Panc1 (cell line): Measurements from ENCODE around the gene C3orf22. TPM values are rescaled to one million over a fixed set of nuclear protein-coding genes. Genes with fewer than 3 reads are reported as not detected.

Experiments
- ATAC-seq: fragments of 200-7000 bp; cut with Tn5 transposase; 2 replicates; pipeline ENCODE4 v1.9.1; 2020; ENCODE audit warnings: mild to moderate bottlenecking, moderate library complexity
- BruUV-seq: library from RNA; stranded (reverse); fragments of 400-500 nt; replicated peaks from 2 replicates; lab custom pipeline; 2021; lab: Mats Ljungman, UMichigan
- CTCF ChIA-PET: fragments of 300-600 bp; sonication (Branson Sonifier 250); formaldehyde crosslinking; loops from one replicate; lab custom pipeline; 2022; ENCODE audit warnings: antibody characterized with exemption; lab: Charles Lee
- POLR2A ChIA-PET: fragments of 300-600 bp; sonication (Branson Sonifier 250); formaldehyde crosslinking; loops from one replicate; lab custom pipeline; 2022; ENCODE audit warnings: antibody characterized with exemption; lab: Charles Lee
- DNase-seq: peaks from one replicate; pipeline ENCODE4 v3.0.0-alpha.2; 2010; ENCODE audit warnings: low read depth, low spot score
- H3K27ac ChIP-seq: 2 replicates; pipeline ENCODE4 v1.5.1; 2011; ENCODE audit warnings: mild to moderate bottlenecking, low read length, inconsistent platforms
- H3K27me3 ChIP-seq: fragments of 200-500 bp; sonication (Bioruptor generic); 2 replicates; pipeline ENCODE4 v1.6.0; 2014; ENCODE audit warnings: low read length, inconsistent platforms; ENCODE audit not compliant: control insufficient read depth, insufficient read depth
- H3K36me3 ChIP-seq: fragments of 200-500 bp; sonication (Bioruptor generic); 2 replicates; pipeline ENCODE4 v1.5.1; 2014; ENCODE audit warnings: inconsistent platforms, mild to moderate bottlenecking, low read length, moderate library complexity; ENCODE audit not compliant: control insufficient read depth, insufficient read depth
- H3K4me1 ChIP-seq: 2 replicates; pipeline ENCODE4 v1.5.1; 2011; ENCODE audit warnings: inconsistent platforms, mild to moderate bottlenecking, low read length, moderate library complexity; ENCODE audit not compliant: control insufficient read depth, insufficient read depth
- H3K4me3 ChIP-seq, 2 experiments: 2 replicates each; pipeline ENCODE4 v1.5.1; 2011 to 2012; ENCODE audit warnings: low read depth in 2 of 2, low read length in 2 of 2, mild to moderate bottlenecking in 2 of 2, inconsistent platforms in 1 of 2, moderate library complexity in 1 of 2
- H3K9me3 ChIP-seq: fragments of 200-500 bp; sonication (Bioruptor generic); 2 replicates; pipeline ENCODE4 v1.5.1; 2014; ENCODE audit warnings: low read depth, mild to moderate bottlenecking, inconsistent platforms, low read length, moderate library complexity; ENCODE audit not compliant: control insufficient read depth, insufficient read depth
- CTCF ChIP-seq: fragments of 450-650 bp; IDR thresholded peaks from 2 replicates; pipeline ENCODE4 v1.5.1; 2017; ENCODE audit warnings: mild to moderate bottlenecking
- POLR2AphosphoS5 ChIP-seq: IDR thresholded peaks from 2 replicates; pipeline ENCODE4 v1.6.1; 2012; ENCODE audit warnings: mild to moderate bottlenecking, low read depth, low read length, moderate library complexity
- REST ChIP-seq, 2 experiments: IDR thresholded peaks; 2 replicates each; pipeline ENCODE4 v1.6.1; 2011 to 2012; ENCODE audit warnings: low read depth in 2 of 2, control low read depth in 1 of 2, low read length in 1 of 2, mild to moderate bottlenecking in 1 of 2, moderate library complexity in 1 of 2; ENCODE audit not compliant: insufficient read depth in 1 of 2
- SIN3A ChIP-seq: IDR thresholded peaks from 2 replicates; pipeline ENCODE4 v1.6.1; 2012; ENCODE audit warnings: low read depth, mild to moderate bottlenecking, low read length, moderate library complexity, borderline replicate concordance; ENCODE audit not compliant: insufficient read depth
- TCF7L2 ChIP-seq: IDR thresholded peaks from 2 replicates; pipeline ENCODE4 v1.6.1; 2011; ENCODE audit warnings: mild to moderate bottlenecking, low read depth, low read length, inconsistent platforms
- in situ Hi-C: cut with HindIII; loops from 2 replicates; pipeline ENCODE4 v1.10.0; 2016; ENCODE audit warnings: low sequenced_read_pairs, low pct_unique_long_range_greater_than_20kb
- intact Hi-C: fragments of 100-400 bp; cut with micrococcal nuclease; formaldehyde crosslinking; loops from one replicate; pipeline ENCODE4 v1.10.0; 2022; ENCODE audit not compliant: unreplicated experiment
- total RNA-seq: library from RNA; stranded (reverse); gene quantifications from one replicate; pipeline ENCODE4 v1.2.1, GENCODE V29; 2021; ENCODE audit not compliant: unreplicated experiment

C3orf22 gene
- total RNA-seq, 1 experiment from 2014 or later: not detected

DNA sequence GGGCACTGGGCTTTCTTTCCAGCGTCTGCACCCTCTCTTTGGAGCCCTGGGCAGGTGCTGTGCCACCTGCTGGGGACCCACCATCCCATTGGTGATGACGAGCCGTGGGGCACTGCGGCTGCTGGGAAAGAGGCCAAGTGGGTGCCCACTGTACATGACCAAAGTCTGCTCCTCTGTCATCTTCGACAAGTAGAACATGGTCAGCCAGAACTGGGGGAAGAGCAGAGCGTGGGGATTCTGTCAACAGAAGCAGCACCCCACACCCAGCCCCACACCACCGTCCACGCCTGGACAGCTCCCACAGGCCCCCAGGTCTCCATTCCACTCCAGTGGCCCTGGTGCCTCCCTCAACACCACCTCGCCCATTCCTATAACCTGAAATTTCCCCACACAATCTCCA, 50.8 kb downstream of the C3orf22 start:
- Histone ChIP-seq H3K27ac (no peak overlapping the region), H3K9me3 (no peaks in the 10 kb centered on the region), H3K4me3 (no peak overlapping the region), H3K27me3 (peaks cover 10% of the 10 kb centered on the region), H3K36me3 (no peaks in the 10 kb centered on the region), H3K4me1 (no peaks in the 10 kb centered on the region)
- TF ChIP-seq POLR2AphosphoS5 (no peak), TCF7L2 (no peak), CTCF (no peak), SIN3A (no peak), REST (IDR thresholded peaks at IDR 0.05; ENCODE audit: insufficient read depth in 1 of 2, low read depth in 2 of 2, low read length in 1 of 2) (no peak)
- POLR2A ChIA-PET: no interaction called here
- CTCF ChIA-PET: no interaction called here
- no TSS peak for BruUV-seq
- DNase-seq (no peak), ATAC-seq (no peak)
- intact Hi-C loops: no loop called here
- in situ Hi-C loops: no loop called here

GRCh38 chr3:126503701-126504100, 55.0 kb downstream of the C3orf22 start:
- no peaks in the 10 kb centered on the region for H3K4me1 ChIP-seq
- peaks cover 10% of the 10 kb centered on the region for H3K27me3 ChIP-seq

GRCh38 chr3:126502656-126503055, 56.1 kb downstream of the C3orf22 start:
- intact Hi-C loops (no loop called here), in situ Hi-C loops (no loop called here)
- DNase-seq: no peak
- TF ChIP-seq SIN3A (no peak), REST (IDR thresholded peaks at IDR 0.05; ENCODE audit: insufficient read depth in 1 of 2, low read depth in 2 of 2, low read length in 1 of 2) (no peak), TCF7L2 (no peak), CTCF (no peak), POLR2AphosphoS5 (no peak)
- peaks cover 10% of the 10 kb centered on the region for H3K27me3 ChIP-seq
- no peak for ATAC-seq
- H3K4me1 ChIP-seq: no peaks in the 10 kb centered on the region
- ChIA-PET POLR2A (no interaction called here), CTCF (interaction anchor here (0.6 kb wide), 1 partner anchor 8 kb away, joined by 3 read pairs; no protein-coding TSS in a partner anchor)
- no TSS peak for BruUV-seq
- no peaks in the 10 kb centered on the region for H3K36me3 ChIP-seq
- H3K4me3 ChIP-seq: no peak overlapping the region
- no peak overlapping the region for H3K27ac ChIP-seq
- no peaks in the 10 kb centered on the region for H3K9me3 ChIP-seq

More at GRCh38 chr3:126503701-126504100, 55.0 kb downstream of the C3orf22 start:
- Histone ChIP-seq H3K4me3 (no peak overlapping the region), H3K27ac (no peak overlapping the region), H3K9me3 (no peaks in the 10 kb centered on the region), H3K36me3 (no peaks in the 10 kb centered on the region)
- CTCF ChIA-PET: no interaction called here
- no peak for ATAC-seq
- in situ Hi-C loops: no loop called here
- BruUV-seq: no TSS peak
- intact Hi-C loops: no loop called here
- no peak for DNase-seq
- no peak for TF ChIP-seq SIN3A
- POLR2A ChIA-PET: interaction anchor here (0.5 kb wide), 1 partner anchor 588 kb away, joined by 3 read pairs; no protein-coding TSS in a partner anchor
